Panc1 (cell line): Measurements from ENCODE around the gene CPA5.

Source experiments
- CTCF ChIP-seq: fragments of 450-650 bp; IDR thresholded peaks from 2 replicates; pipeline ENCODE4 v1.5.1; 2017; ENCODE audit warnings: mild to moderate bottlenecking
- SIN3A ChIP-seq: IDR thresholded peaks from 2 replicates; pipeline ENCODE4 v1.6.1; 2012; ENCODE audit warnings: low read depth, mild to moderate bottlenecking, low read length, moderate library complexity, borderline replicate concordance; ENCODE audit not compliant: insufficient read depth

- TF ChIP-seq CTCF (no peak), SIN3A (no peak)
Observed at GRCh38 chr7:130367088-130367755, 22.6 kb downstream of the CPA5 start.
